IMR-90 (cell line): ENCODE data around the gene MPV17. TPM values are rescaled to one million over a fixed set of nuclear protein-coding genes. Genes with fewer than 3 reads are reported as not detected.

ENCODE experiments used
- ATAC-seq: fragments of 200-7000 bp; cut with Tn5 transposase; 2 replicates; pipeline ENCODE4 v1.9.1; 2020; ENCODE audit warnings: low read depth, mild to moderate bottlenecking, moderate library complexity
- BruUV-seq: library from RNA; stranded (reverse); fragments of 400-500 nt; replicated peaks from 2 replicates; lab custom pipeline; 2021; lab: Mats Ljungman, UMichigan
- CTCF ChIA-PET: fragments of 300-600 bp; formaldehyde crosslinking; extraction: SDS; loops from one replicate; lab custom pipeline; 2021; ENCODE audit warnings: antibody characterized with exemption; lab: Yijun Ruan, JAX
- POLR2A ChIA-PET: fragments of 300-600 bp; sonication (Branson Sonifier 250); formaldehyde crosslinking; loops from one replicate; lab custom pipeline; 2022; ENCODE audit warnings: antibody characterized with exemption; ENCODE audit not compliant: unreplicated experiment; lab: Charles Lee
- DNase-seq: peaks from one replicate; pipeline ENCODE4 v3.0.0; 2013
- H2AFZ ChIP-seq: replicated peaks from 2 replicates; pipeline ENCODE3; 2013; ENCODE audit warnings: low read length, mild to moderate bottlenecking; ENCODE audit not compliant: poor library complexity
- H2AK5ac ChIP-seq: 2 replicates; pipeline ENCODE4 v1.6.1; 2013; ENCODE audit warnings: low read depth, low read length, inconsistent platforms
- H2AK9ac ChIP-seq: replicated peaks from 2 replicates; pipeline ENCODE3; 2013; ENCODE audit warnings: mild to moderate bottlenecking, low read depth, low read length, moderate library complexity; ENCODE audit not compliant: poor library complexity
- H2BK120ac ChIP-seq: 2 replicates; pipeline ENCODE4 v1.6.1; 2013; ENCODE audit warnings: low read depth, low read length, inconsistent platforms
- H2BK15ac ChIP-seq: 3 replicates; pipeline ENCODE4 v1.6.1; 2013; ENCODE audit warnings: low read depth, low read length, inconsistent platforms
- H2BK20ac ChIP-seq: 2 replicates; pipeline ENCODE4 v1.6.1; 2013; ENCODE audit warnings: low read depth, mild to moderate bottlenecking, inconsistent platforms, low read length, moderate library complexity
- H2BK5ac ChIP-seq: 2 replicates; pipeline ENCODE4 v1.6.1; 2013; ENCODE audit warnings: mild to moderate bottlenecking, low read depth, low read length, inconsistent platforms; ENCODE audit not compliant: poor library complexity, severe bottlenecking
- H3K14ac ChIP-seq: replicated peaks from 2 replicates; pipeline ENCODE4 v1.6.1; 2013; ENCODE audit warnings: low read depth, low read length, inconsistent platforms
- H3K18ac ChIP-seq: 2 replicates; pipeline ENCODE4 v1.6.1; 2013; ENCODE audit warnings: low read depth, low read length, control low read depth
- H3K23ac ChIP-seq: 2 replicates; pipeline ENCODE4 v1.6.1; 2013; ENCODE audit warnings: low read depth, low read length, inconsistent platforms
- H3K27ac ChIP-seq: 2 replicates; pipeline ENCODE4 v1.5.1; 2013; ENCODE audit warnings: mild to moderate bottlenecking, control low read depth, low read length; ENCODE audit not compliant: insufficient read depth
- H3K27me3 ChIP-seq: 2 replicates; pipeline ENCODE4 v1.6.1; 2013; ENCODE audit warnings: low read length; ENCODE audit not compliant: control insufficient read depth, insufficient read depth
- H3K36me3 ChIP-seq: 2 replicates; pipeline ENCODE4 v1.6.1; 2013; ENCODE audit warnings: low read length, mixed read lengths; ENCODE audit not compliant: control insufficient read depth, insufficient read depth
- H3K4ac ChIP-seq: 2 replicates; pipeline ENCODE4 v1.6.1; 2013; ENCODE audit warnings: low read depth, low read length, inconsistent platforms
- H3K4me1 ChIP-seq: 2 replicates; pipeline ENCODE4 v1.6.1; 2013; ENCODE audit warnings: low read length, mixed read lengths; ENCODE audit not compliant: control insufficient read depth, insufficient read depth
- H3K4me2 ChIP-seq: 2 replicates; pipeline ENCODE4 v1.6.1; 2013; ENCODE audit warnings: low read depth, mild to moderate bottlenecking, control low read depth, low read length, moderate library complexity
- H3K4me3 ChIP-seq: 2 replicates; pipeline ENCODE4 v1.5.1; 2013; ENCODE audit warnings: low read depth, mild to moderate bottlenecking, control low read depth, low read length, moderate library complexity; ENCODE audit not compliant: insufficient read depth
- H3K56ac ChIP-seq: 2 replicates; pipeline ENCODE4 v1.6.1; 2013; ENCODE audit warnings: low read length, inconsistent platforms; ENCODE audit not compliant: insufficient read depth; ENCODE audit errors: extremely low read depth
- H3K79me1 ChIP-seq, 2 experiments: 2 replicates each; pipeline ENCODE4 v1.6.1; 2013; ENCODE audit warnings: low read length in 2 of 2, inconsistent platforms in 1 of 2, low read depth in 1 of 2
- H3K9ac ChIP-seq: 2 replicates; pipeline ENCODE4 v1.6.1; 2013; ENCODE audit warnings: low read depth, low read length, control low read depth
- H3K9me1 ChIP-seq: 2 replicates; pipeline ENCODE4 v1.6.1; 2013; ENCODE audit warnings: low read length, inconsistent platforms; ENCODE audit not compliant: insufficient read depth
- H3K9me3 ChIP-seq: 2 replicates; pipeline ENCODE4 v1.6.1; 2013; ENCODE audit warnings: low read length; ENCODE audit not compliant: control insufficient read depth, insufficient read depth
- H4K20me1 ChIP-seq: 2 replicates; pipeline ENCODE4 v1.6.1; 2013; ENCODE audit warnings: low read length, inconsistent platforms; ENCODE audit not compliant: insufficient read depth
- H4K5ac ChIP-seq: 2 replicates; pipeline ENCODE4 v1.6.1; 2013; ENCODE audit warnings: mild to moderate bottlenecking, low read depth, low read length, control low read depth
- H4K8ac ChIP-seq, 2 experiments: 2 replicates each; pipeline ENCODE4 v1.6.1; 2013; ENCODE audit warnings: low read depth in 2 of 2, low read length in 2 of 2, control low read depth in 1 of 2, inconsistent platforms in 1 of 2
- H4K91ac ChIP-seq: 2 replicates; pipeline ENCODE4 v1.6.1; 2013; ENCODE audit warnings: low read depth, low read length, inconsistent platforms; ENCODE audit not compliant: insufficient read depth
- CEBPB ChIP-seq: IDR thresholded peaks from 2 replicates; pipeline ENCODE4 v1.6.1; 2012; ENCODE audit warnings: low read depth, low read length, improper control_type of control experiment
- CHD1 ChIP-seq: IDR thresholded peaks from 2 replicates; pipeline ENCODE4 v1.6.1; 2012; ENCODE audit warnings: low read depth, low read length, improper control_type of control experiment
- MAFK ChIP-seq: IDR thresholded peaks from 2 replicates; pipeline ENCODE4 v1.6.1; 2012; ENCODE audit warnings: low read depth, low read length, improper control_type of control experiment
- MAZ ChIP-seq: IDR thresholded peaks from 2 replicates; pipeline ENCODE4 v1.6.1; 2012; ENCODE audit warnings: low read depth, mild to moderate bottlenecking, low read length, improper control_type of control experiment, moderate library complexity, borderline replicate concordance
- NFE2L2 ChIP-seq: fragments of 150-350 bp; IDR thresholded peaks from 2 replicates; pipeline ENCODE4 v1.6.1; 2016; ENCODE audit warnings: low read depth, mild to moderate bottlenecking, low read length
- RAD21 ChIP-seq: IDR thresholded peaks from 2 replicates; pipeline ENCODE4 v1.6.1; 2012; ENCODE audit warnings: low read length, improper control_type of control experiment
- RFX5 ChIP-seq: IDR thresholded peaks from 2 replicates; pipeline ENCODE4 v1.8.0; 2012; ENCODE audit warnings: low read depth, mild to moderate bottlenecking, low read length, moderate library complexity
- SMC3 ChIP-seq: fragments of 150-350 bp; IDR thresholded peaks from 2 replicates; pipeline ENCODE4 v1.6.1; 2016; ENCODE audit warnings: low read depth, mild to moderate bottlenecking, antibody characterized with exemption, low read length, moderate library complexity
- WGBS, 2 experiments: methylation state at CpG; one replicate each; pipeline versions ENCODE4 v1.1.5 to v1.1.7; 2013; ENCODE audit warnings: missing lambda C conversion rate in 2 of 2; ENCODE audit not compliant: insufficient read length in 1 of 2; ENCODE audit errors: extremely low coverage in 2 of 2; 5-methylcytosine and 5-hydroxymethylcytosine counted together
- dilution Hi-C: fragments of 300-500 bp; cut with HindIII; formaldehyde crosslinking; loops from one replicate; pipeline ENCODE4 v1.14.3; 2018; ENCODE audit warnings: low sequenced_read_pairs; ENCODE audit not compliant: unreplicated experiment
- in situ Hi-C: fragments of 300-500 bp; cut with MboI; formaldehyde crosslinking; loops from 3 replicates; pipeline ENCODE4 v1.14.3; 2019; ENCODE audit warnings: low sequenced_read_pairs, inconsistent platforms, mixed read lengths
- intact Hi-C: fragments of 100-400 bp; cut with micrococcal nuclease; formaldehyde crosslinking; loops from 2 replicates; pipeline ENCODE4 v1.10.0; 2022
- polyA plus RNA-seq, 3 experiments: library from polyadenylated mRNA; depleted of rRNA; stranded (reverse); fragments of >200 nt; gene quantifications; 2 replicates each; pipeline ENCODE4 v1.2.3, GENCODE V29; 2012; ENCODE audit warnings: low replicate concordance in 1 of 3
- total RNA-seq: library from RNA; depleted of rRNA; stranded (reverse); fragments of >200 nt; gene quantifications from 2 replicates; pipeline ENCODE4 v1.2.3, GENCODE V29; 2012
- TF ChIP-seq, protein P1 (sequence below): conservative IDR thresholded peaks from 2 replicates; pipeline ENCODE4 v1.5.1; 2012; ENCODE audit warnings: mild to moderate bottlenecking, low read depth, low read length, improper control_type of control experiment
- TF ChIP-seq, protein P2 (sequence below): fragments of 150-350 bp; IDR thresholded peaks from 2 replicates; pipeline ENCODE4 v1.6.1; 2016; ENCODE audit warnings: low read depth, mild to moderate bottlenecking, low read length, moderate library complexity, borderline replicate concordance

Gene MPV17
- total and polyA plus RNA-seq, 2 of the 4 experiments (the other 2 are of a cell fraction), result 70.4 to 160 TPM

GRCh38 chr2:27297195-27297594, 25.7 kb downstream of the MPV17 start:
- Histone ChIP-seq H3K18ac (no peak overlapping the region), H3K27ac (no peak overlapping the region), H2AK5ac (no peak overlapping the region), H4K91ac (no peak overlapping the region), H3K9me1 (peaks cover 9% of the 10 kb centered on the region), H3K14ac (no peak overlapping the region), H3K56ac (no peak overlapping the region), H2BK120ac (no peak overlapping the region), H3K23ac (no peak overlapping the region), H3K4me2 (no peak overlapping the region), H3K9ac (no peak overlapping the region), H4K20me1 (no peaks in the 10 kb centered on the region; the same call in 1 of the 2 replicates), H4K8ac (no peak overlapping the region), H2AFZ (no peak overlapping the region), H3K4ac (no peak overlapping the region), H3K4me1 (peaks cover 7% of the 10 kb centered on the region), H2BK15ac (no peak overlapping the region), H3K9me3 (no peaks in the 10 kb centered on the region), H4K5ac (no peak overlapping the region), H3K27me3 (peaks cover 8% of the 10 kb centered on the region), H2BK20ac (no peak overlapping the region), H3K36me3 (no peaks in the 10 kb centered on the region), H2AK9ac (no peak overlapping the region), H3K79me1 (no peaks in the 10 kb centered on the region), H2BK5ac (no peak overlapping the region), H3K4me3 (no peak overlapping the region)
- no CpG with 5 or more reads among the region's 3 CpGs for WGBS, 2 experiments
- TF ChIP-seq, protein P1, sequence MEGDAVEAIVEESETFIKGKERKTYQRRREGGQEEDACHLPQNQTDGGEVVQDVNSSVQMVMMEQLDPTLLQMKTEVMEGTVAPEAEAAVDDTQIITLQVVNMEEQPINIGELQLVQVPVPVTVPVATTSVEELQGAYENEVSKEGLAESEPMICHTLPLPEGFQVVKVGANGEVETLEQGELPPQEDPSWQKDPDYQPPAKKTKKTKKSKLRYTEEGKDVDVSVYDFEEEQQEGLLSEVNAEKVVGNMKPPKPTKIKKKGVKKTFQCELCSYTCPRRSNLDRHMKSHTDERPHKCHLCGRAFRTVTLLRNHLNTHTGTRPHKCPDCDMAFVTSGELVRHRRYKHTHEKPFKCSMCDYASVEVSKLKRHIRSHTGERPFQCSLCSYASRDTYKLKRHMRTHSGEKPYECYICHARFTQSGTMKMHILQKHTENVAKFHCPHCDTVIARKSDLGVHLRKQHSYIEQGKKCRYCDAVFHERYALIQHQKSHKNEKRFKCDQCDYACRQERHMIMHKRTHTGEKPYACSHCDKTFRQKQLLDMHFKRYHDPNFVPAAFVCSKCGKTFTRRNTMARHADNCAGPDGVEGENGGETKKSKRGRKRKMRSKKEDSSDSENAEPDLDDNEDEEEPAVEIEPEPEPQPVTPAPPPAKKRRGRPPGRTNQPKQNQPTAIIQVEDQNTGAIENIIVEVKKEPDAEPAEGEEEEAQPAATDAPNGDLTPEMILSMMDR, result no peak
- TF ChIP-seq MAFK, result no peak
- no peak for TF ChIP-seq CHD1
- no peak for TF ChIP-seq CEBPB
- no peak for TF ChIP-seq SMC3
- no peak for TF ChIP-seq RAD21
- TF ChIP-seq, protein P2, sequence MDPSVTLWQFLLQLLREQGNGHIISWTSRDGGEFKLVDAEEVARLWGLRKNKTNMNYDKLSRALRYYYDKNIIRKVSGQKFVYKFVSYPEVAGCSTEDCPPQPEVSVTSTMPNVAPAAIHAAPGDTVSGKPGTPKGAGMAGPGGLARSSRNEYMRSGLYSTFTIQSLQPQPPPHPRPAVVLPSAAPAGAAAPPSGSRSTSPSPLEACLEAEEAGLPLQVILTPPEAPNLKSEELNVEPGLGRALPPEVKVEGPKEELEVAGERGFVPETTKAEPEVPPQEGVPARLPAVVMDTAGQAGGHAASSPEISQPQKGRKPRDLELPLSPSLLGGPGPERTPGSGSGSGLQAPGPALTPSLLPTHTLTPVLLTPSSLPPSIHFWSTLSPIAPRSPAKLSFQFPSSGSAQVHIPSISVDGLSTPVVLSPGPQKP, result no peak
- no peak for TF ChIP-seq MAZ
- no peak for TF ChIP-seq NFE2L2
- no peak for TF ChIP-seq RFX5
- ChIA-PET CTCF (interaction anchor here (1.7 kb wide), 1 partner anchor 18 kb away, joined by 6 read pairs; no protein-coding TSS in a partner anchor), POLR2A (no interaction called here)
- ATAC-seq, result no peak
- no peak for DNase-seq
- in situ Hi-C loops (no loop called here), intact Hi-C loops (no loop called here), dilution Hi-C loops (no loop called here)
- no TSS peak for BruUV-seq
